ENCODE results near the gene CASZ1. TPM values are rescaled to one million over a fixed set of nuclear protein-coding genes. Genes with fewer than 3 reads are reported as not detected.

Gene CASZ1
- total and polyA plus RNA-seq, 10 of the 15 experiments (the other 5 are each of a cell fraction or from before 2014, with no cell fraction given): 0.52 to 9.8 (median 3.7) TPM

GRCh38 chr1:10628685-10629084 lies 167.8 kb downstream of the CASZ1 start:
- Histone ChIP-seq H3K36me3 (ENCODE audit: control insufficient read depth in 2 of 2, insufficient read depth in 2 of 2, low read length in 1 of 2) (peaks cover 2 to 10% of the 10 kb centered on the region in 2 experiments; a peak in 2 of 4 replicates), H4K20me1 (ENCODE audit: control insufficient read depth, insufficient read depth) (no peaks in the 10 kb centered on the region), H3K79me2 (ENCODE audit: control insufficient read depth, insufficient read depth, low read length) (no peaks in the 10 kb centered on the region), H3K4me2 (ENCODE audit: control insufficient read depth, insufficient read depth) (no peak overlapping the region), H3K27me3 (replicated peaks in 1 of 2; ENCODE audit: control insufficient read depth in 2 of 2, insufficient read depth in 2 of 2, low read length in 1 of 2) (no peaks in the 10 kb centered on the region), H3K4me1 (ENCODE audit: control insufficient read depth, insufficient read depth, low read length) (no peaks in the 10 kb centered on the region), H3K27ac (ENCODE audit: control insufficient read depth, insufficient read depth) (no peak overlapping the region), H3K9me3 (replicated peaks; ENCODE audit: control insufficient read depth, insufficient read depth, low read length) (no peaks in the 10 kb centered on the region), H2AFZ (ENCODE audit: control insufficient read depth, low read depth, low read length) (no peak overlapping the region), H3K4me3 (no peak overlapping the region), H3K9ac (ENCODE audit: control insufficient read depth, insufficient read depth, low read length) (no peak overlapping the region)
- ChIA-PET CTCF (no interaction called here), SMC1A (ENCODE audit: uncharacterized antibody, unreplicated experiment) (no interaction called here), RAD21 (ENCODE audit: unreplicated experiment) (no interaction called here), POLR2A (no interaction called here)
- no TSS peak for BruUV-seq (replicated peaks)
- TF ChIP-seq RCOR1 (conservative IDR thresholded peaks at IDR 0.05; ENCODE audit: low read depth, low read length) (no peak), GATAD2B (conservative IDR thresholded peaks at IDR 0.05; ENCODE audit: low read depth) (no peak), IKZF2 (IDR thresholded peaks at IDR 0.05) (no peak), CEBPB (IDR thresholded peaks at IDR 0.05; ENCODE audit: borderline replicate concordance in 1 of 2, low read depth in 2 of 2, low read length in 2 of 2) (no peak), SIN3A (IDR thresholded peaks at IDR 0.05; ENCODE audit: low read depth, low read length) (no peak), CHD2 (IDR thresholded peaks at IDR 0.05; ENCODE audit: borderline replicate concordance, low read depth, low read length) (no peak), JUNB (IDR thresholded peaks at IDR 0.05) (no peak), ESRRA (IDR thresholded peaks at IDR 0.05; ENCODE audit: low read length) (no peak), SP1 (IDR thresholded peaks at IDR 0.05; ENCODE audit: low read depth, low read length) (no peak), ZBTB40 (IDR thresholded peaks at IDR 0.05; ENCODE audit: borderline replicate concordance) (no peak), HDGF (IDR thresholded peaks at IDR 0.05) (no peak), GABPA (IDR thresholded peaks at IDR 0.05; ENCODE audit: low read depth) (no peak), EP300 (IDR thresholded peaks at IDR 0.05; ENCODE audit: borderline replicate concordance in 1 of 2, control insufficient read depth in 1 of 2, low read depth in 2 of 2, low read length in 2 of 2) (no peak)
- ATAC-seq (no peak), DNase-seq (ENCODE audit: low read depth, low spot score) (no peak), FAIRE-seq (no peak)
- in situ Hi-C loops (cut with MboI): no loop called here
- WGBS (ENCODE audit: insufficient coverage, insufficient replicate concordance, low lambda C conversion rate, missing lambda C conversion rate): 82% methylated on average over 7 of the region's 7 CpGs
- intact Hi-C loops (cut with micrococcal nuclease; ENCODE audit: unreplicated experiment): no loop called here
